ENCODE results near the gene RPTOR. TPM values are rescaled to one million over a fixed set of nuclear protein-coding genes. Genes with fewer than 3 reads are reported as not detected.

RPTOR gene
- total RNA-seq, 1 donor from 2014 or later: 40.9 TPM

- DNase-seq: peak; percentile 60
These were observed 456.2 kb downstream of the RPTOR start for GRCh38 chr17:81000631-81001357.

- no peak for DNase-seq
These were observed 457.4 kb downstream of the RPTOR start for GRCh38 chr17:81002013-81002384.

- DNase-seq: peak; percentile 79
These were observed 458.0 kb downstream of the RPTOR start for GRCh38 chr17:81002409-81003361.

GRCh38 chr17:81003711-81004475 lies 459.3 kb downstream of the RPTOR start:
- DNase-seq: no peak

GRCh38 chr17:81006891-81007290 lies 462.3 kb downstream of the RPTOR start:
- DNase-seq: no peak

- no peak for DNase-seq
These were observed 463.5 kb downstream of the RPTOR start for GRCh38 chr17:81008140-81008539.

GRCh38 chr17:81009136-81009535 lies 464.5 kb downstream of the RPTOR start:
- DNase-seq: no peak

GRCh38 chr17:81010935-81011334 lies 466.3 kb downstream of the RPTOR start:
- DNase-seq: no peak

- no peak for DNase-seq
These were observed 467.3 kb downstream of the RPTOR start for GRCh38 chr17:81011951-81012350.

- no peak for DNase-seq
These were observed 468.2 kb downstream of the RPTOR start for GRCh38 chr17:81012574-81013447.

GRCh38 chr17:81013642-81014041 lies 469.0 kb downstream of the RPTOR start:
- no peak for DNase-seq

- peak; percentile 91 for DNase-seq
These were observed 470.5 kb downstream of the RPTOR start for GRCh38 chr17:81015136-81015535.

Small RNAs within 50 kb of the gene (small RNA-seq; reads per million reads assigned to genes)
- gene AC120024.2 (ENCODE audit: low replicate concordance) (not detected), gene AC120024.3 (ENCODE audit: low replicate concordance) (not detected)

Other genes starting within 250 kb of the RPTOR start
- 10.8 TPM for gene ENDOV, start 129.7 kb upstream of the RPTOR start, total RNA-seq
- 0.31 TPM for gene NPTX1, start 68.2 kb upstream of the RPTOR start, total RNA-seq